ENCODE results near the gene PSMD1.

The PSMD1 gene

GRCh38 chr2:231219289-231219688 is 162.6 kb downstream of the PSMD1 start:
- no peak for DNase-seq

DNA sequence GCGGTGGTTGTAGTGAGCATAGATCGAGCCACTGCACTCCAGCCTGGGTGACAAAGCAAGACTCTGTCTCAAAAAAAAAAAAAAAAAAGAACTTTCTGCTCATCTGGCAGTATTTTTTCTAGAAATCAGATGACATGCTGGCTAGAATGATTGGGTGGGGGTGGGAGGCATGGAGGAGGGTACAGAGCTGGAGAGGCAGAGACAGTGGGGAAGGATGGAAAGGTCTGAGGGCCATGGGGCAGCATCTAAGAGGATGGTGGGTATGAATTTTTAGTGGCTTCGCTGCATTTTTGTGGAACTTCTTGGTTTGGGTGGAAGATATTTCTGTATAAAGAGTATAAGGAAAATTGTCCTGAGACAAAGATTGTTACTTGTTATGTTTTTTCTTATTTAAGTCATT is 165.1 kb downstream of the PSMD1 start:
- DNase-seq = no peak
